GM21619 (cell line): ENCODE measurements around the gene MSTN.
A peak's percentile ranks its signal among the peaks of the same experiment; 100 is the strongest.

Experiments
- ATAC-seq: cut with Tn5 transposase; IDR thresholded peaks from one replicate; pipeline ENCODE4 v1.9.1; 2021; ENCODE audit not compliant: unreplicated experiment

The MSTN gene

GRCh38 chr2:190062601-190063000, at the start of gene MSTN:
Gene MSTN (minus strand): TSS chr2:190062729. CDS start chr2:190062596, 133 bp downstream.
- no peak for ATAC-seq

- no peak for ATAC-seq
These were observed 48.6 kb upstream of the MSTN start for GRCh38 chr2:190111166-190111565.

- ATAC-seq, result no peak
These were observed 48.2 kb upstream of the MSTN start for GRCh38 chr2:190110699-190111098.

GRCh38 chr2:190110131-190110530, 47.6 kb upstream of the MSTN start:
- no peak for ATAC-seq

- no peak for ATAC-seq
These were observed 44.9 kb upstream of the MSTN start for GRCh38 chr2:190107409-190107808.

GRCh38 chr2:190106783-190107182, 44.3 kb upstream of the MSTN start:
- no peak for ATAC-seq

- ATAC-seq, result no peak
These were observed 43.0 kb upstream of the MSTN start for GRCh38 chr2:190105554-190105953.

- ATAC-seq, result no peak
These were observed 40.6 kb upstream of the MSTN start for GRCh38 chr2:190103144-190103543.

- ATAC-seq, result no peak
These were observed 37.6 kb upstream of the MSTN start for GRCh38 chr2:190099890-190100697.

- ATAC-seq, result no peak
These were observed 36.3 kb upstream of the MSTN start for GRCh38 chr2:190098851-190099250.

GRCh38 chr2:190097115-190097514, 34.6 kb upstream of the MSTN start:
- ATAC-seq, result no peak

GRCh38 chr2:190094316-190094871, 31.9 kb upstream of the MSTN start:
- ATAC-seq, result no peak

- no peak for ATAC-seq
These were observed 31.3 kb upstream of the MSTN start for GRCh38 chr2:190093793-190094192.

GRCh38 chr2:190090148-190090547, 27.6 kb upstream of the MSTN start:
- ATAC-seq, result no peak

- peak; percentile 75 for ATAC-seq
These were observed 26.4 kb upstream of the MSTN start for GRCh38 chr2:190088917-190089316.

- no peak for ATAC-seq
These were observed 22.2 kb upstream of the MSTN start for GRCh38 chr2:190084704-190085103.

GRCh38 chr2:190082118-190082517, 19.6 kb upstream of the MSTN start:
- ATAC-seq, result no peak

- ATAC-seq, result no peak
These were observed 18.1 kb upstream of the MSTN start for GRCh38 chr2:190080527-190081049.

GRCh38 chr2:190079160-190079559, 16.6 kb upstream of the MSTN start:
- ATAC-seq, result no peak

GRCh38 chr2:190075623-190076022, 13.1 kb upstream of the MSTN start:
- ATAC-seq, result no peak

GRCh38 chr2:190069936-190070696, 7.6 kb upstream of the MSTN start:
- no peak for ATAC-seq

- no peak for ATAC-seq
These were observed 6.2 kb upstream of the MSTN start for GRCh38 chr2:190068764-190069163.
